Ectodermal cell (in vitro differentiated cells): ENCODE data around the gene ADM5.

ENCODE experiments used
- H3K27ac ChIP-seq: 2 replicates; pipeline ENCODE4 v1.7.0; 2013; ENCODE audit warnings: mild to moderate bottlenecking, low read depth, low read length; ENCODE audit not compliant: insufficient read depth, poor library complexity, severe bottlenecking
- H3K27me3 ChIP-seq: 2 replicates; pipeline ENCODE4 v1.7.0; 2013; ENCODE audit warnings: mild to moderate bottlenecking, low read length; ENCODE audit not compliant: insufficient read depth, control insufficient read depth, poor library complexity, severe bottlenecking
- H3K36me3 ChIP-seq: one replicate; pipeline ENCODE4 v1.7.0; 2013; ENCODE audit warnings: low read length; ENCODE audit not compliant: control insufficient read depth, insufficient read depth
- H3K4me1 ChIP-seq: one replicate; pipeline ENCODE4 v1.7.0; 2013; ENCODE audit warnings: low read length; ENCODE audit not compliant: control insufficient read depth, insufficient read depth
- H3K4me3 ChIP-seq: 2 replicates; pipeline ENCODE4 v1.7.0; 2013; ENCODE audit warnings: low read depth, low read length, control low read depth; ENCODE audit not compliant: insufficient read depth
- H3K9me3 ChIP-seq: 2 replicates; pipeline ENCODE4 v1.7.0; 2013; ENCODE audit warnings: mild to moderate bottlenecking, low read length, moderate library complexity; ENCODE audit not compliant: control insufficient read depth
- WGBS, 2 experiments: methylation state at CpG; one replicate each; pipeline ENCODE4 v1.1.7; 2013; ENCODE audit warnings: missing lambda C conversion rate in 2 of 2; 5-methylcytosine and 5-hydroxymethylcytosine counted together

ADM5 gene

DNA sequence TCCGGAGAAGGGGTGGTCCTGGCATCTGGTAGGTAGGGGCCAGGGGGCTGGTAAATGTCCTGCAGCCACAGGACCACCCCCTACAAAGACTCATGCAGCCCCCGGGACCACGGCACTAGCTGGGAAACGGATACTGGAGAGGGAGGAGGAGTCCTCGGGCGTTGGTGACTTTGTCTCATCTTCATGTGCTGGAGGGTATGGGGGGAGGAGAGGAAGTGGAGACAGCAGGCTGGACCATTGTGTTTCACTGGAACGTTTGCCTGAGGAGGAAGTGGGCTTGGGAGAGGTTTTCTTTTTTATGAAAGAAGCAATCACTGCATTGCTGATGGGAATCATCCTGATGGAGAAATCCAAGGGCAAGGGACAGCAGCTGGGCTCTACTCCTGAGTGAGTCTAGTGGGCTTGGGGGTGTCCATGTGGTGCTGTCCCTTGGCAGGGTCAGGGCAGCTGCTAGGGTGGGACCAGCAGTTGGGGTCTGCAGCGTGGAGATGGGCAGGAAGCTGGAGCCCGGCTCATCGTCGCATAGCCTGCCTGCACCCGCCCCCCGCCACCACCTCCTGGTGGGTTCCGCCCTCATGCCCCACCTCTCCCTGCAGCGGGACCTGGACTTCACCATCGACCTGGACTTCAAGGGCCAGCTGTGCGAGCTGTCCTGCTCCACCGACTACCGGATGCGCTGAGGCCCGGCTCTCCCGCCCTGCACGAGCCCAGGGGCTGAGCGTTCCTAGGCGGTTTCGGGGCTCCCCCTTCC is 1.7 kb upstream of the ADM5 start:
- Histone ChIP-seq H3K27ac (no peak overlapping the region), H3K27me3 (no peaks in the 10 kb centered on the region), H3K36me3 (peaks cover 30% of the 10 kb centered on the region), H3K4me1 (peaks cover 3% of the 10 kb centered on the region), H3K9me3 (no peaks in the 10 kb centered on the region), H3K4me3 (no peak overlapping the region)
- WGBS, 2 experiments = 90 to 91% methylated on average over 26 of the region's 26 CpGs

DNA sequence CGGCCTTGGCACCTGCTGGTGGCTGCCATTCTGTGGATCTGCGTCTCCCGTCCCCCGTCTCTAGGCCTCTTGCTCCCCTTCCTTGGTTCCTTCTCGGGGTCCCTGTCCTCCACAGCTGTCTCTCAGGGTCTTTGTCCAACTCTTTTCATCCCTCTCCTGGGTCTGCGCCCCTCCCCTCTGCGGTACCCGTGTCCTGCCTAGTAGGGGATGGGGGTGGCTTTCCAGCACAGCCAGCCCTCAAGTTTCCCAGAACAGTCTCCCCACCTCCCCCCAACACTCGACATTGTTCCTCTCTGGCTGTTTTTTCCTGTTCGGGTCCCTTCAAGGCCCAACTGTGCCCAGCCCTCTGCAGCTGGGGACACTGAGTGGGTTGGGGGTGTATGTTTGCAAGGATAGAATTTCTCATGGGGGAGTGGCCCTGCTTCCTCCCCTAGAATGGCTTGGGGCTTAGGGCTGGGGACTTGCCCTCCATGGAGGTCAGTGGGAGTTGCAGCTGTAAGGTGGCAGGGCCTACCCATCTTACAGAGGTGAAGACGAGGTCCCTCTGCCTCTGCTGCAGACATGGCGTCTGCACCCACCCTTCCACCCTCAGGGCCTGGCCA is 762 bp upstream of the ADM5 start:
- Histone ChIP-seq H3K9me3 (no peaks in the 10 kb centered on the region), H3K4me3 (no peak overlapping the region), H3K27ac (peak overlapping the region; percentile 44), H3K27me3 (no peaks in the 10 kb centered on the region), H3K4me1 (peaks cover 3% of the 10 kb centered on the region), H3K36me3 (peaks cover 33% of the 10 kb centered on the region)
- WGBS, 2 experiments = 90 to 96% methylated on average over 9 to 12 of the region's 12 CpGs

DNA sequence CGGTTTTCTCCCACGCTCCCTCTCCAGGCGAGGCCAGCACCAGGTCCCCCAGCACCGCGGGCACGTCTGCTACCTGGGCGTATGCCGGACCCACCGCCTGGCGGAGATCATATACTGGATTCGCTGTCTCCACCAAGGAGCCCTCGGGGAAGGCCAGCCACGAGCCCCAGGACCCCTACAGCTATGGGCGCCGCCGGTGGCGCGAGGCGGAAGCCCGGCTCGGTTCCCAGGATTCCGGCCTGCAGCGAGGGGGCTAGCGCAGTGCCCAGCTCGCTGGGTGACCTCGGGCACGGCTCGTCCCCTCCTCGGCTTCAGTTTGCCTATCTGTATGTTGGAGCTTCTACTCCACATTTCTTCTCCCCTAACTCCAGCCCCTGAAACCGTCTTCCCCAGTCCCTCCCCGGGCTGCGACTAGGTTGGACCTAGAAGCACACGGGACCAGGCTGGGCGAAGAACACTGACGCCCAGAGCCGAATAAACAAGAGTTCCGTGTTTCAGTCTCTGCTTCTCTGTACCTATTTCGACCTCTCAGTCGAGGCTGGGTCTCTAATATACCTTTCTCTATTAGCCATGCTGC is 773 bp downstream of the ADM5 start:
- peak overlapping the region; percentile 17 for H3K27ac ChIP-seq
- H3K27me3 ChIP-seq = no peaks in the 10 kb centered on the region
- H3K9me3 ChIP-seq = no peaks in the 10 kb centered on the region
- peaks cover 3% of the 10 kb centered on the region for H3K4me1 ChIP-seq
- H3K4me3 ChIP-seq = peak overlapping the region; percentile 69
- WGBS, 2 experiments = 87 to 90% methylated on average over 39 of the region's 39 CpGs
- H3K36me3 ChIP-seq = peaks cover 20% of the 10 kb centered on the region

DNA sequence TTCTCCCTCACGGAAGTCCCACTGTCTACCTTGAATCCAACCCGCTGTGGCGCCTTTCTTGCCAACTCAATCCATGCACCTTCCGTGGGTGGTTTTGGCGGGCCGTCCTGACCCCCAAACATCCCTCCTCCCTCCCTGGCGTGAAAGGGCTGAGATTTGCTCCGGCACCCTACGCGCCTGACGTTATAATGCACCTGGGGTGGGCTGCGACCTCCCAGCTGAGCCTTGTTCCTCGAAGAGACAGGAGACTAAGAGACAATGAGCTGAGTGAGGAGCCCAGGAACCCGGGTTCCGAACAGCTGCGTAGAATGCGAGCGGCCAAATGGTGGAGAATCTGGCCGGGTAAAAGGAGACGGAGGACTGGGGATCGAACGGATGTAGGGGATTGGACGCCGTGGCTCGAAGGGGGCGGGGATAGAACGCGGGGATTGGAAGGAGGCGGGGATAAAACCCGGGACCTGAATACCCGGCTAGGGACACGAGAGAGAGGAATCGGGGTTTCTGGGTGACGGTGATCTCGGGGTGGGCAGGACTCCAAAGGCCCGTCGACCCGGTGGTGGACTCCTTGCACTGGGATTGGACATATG is 1.4 kb downstream of the ADM5 start, which contains the start of gene CPT1C:
Gene CPT1C, plus strand, starts transcription at position 461 of the 587 bp plus-strand sequence. CDS start 1,137 bp downstream, outside the sequence.
- Histone ChIP-seq H3K27ac (peak within 1 kb of the TSS; percentile 45), H3K4me3 (peak within 1 kb of the TSS; percentile 69), H3K36me3 (peaks cover 18% of the 10 kb centered on the region), H3K4me1 (peaks cover 3% of the 10 kb centered on the region), H3K9me3 (no peaks in the 10 kb centered on the region), H3K27me3 (no peaks in the 10 kb centered on the region)
- WGBS, 2 experiments = 9 to 10% methylated on average over 38 of the region's 38 CpGs

DNA sequence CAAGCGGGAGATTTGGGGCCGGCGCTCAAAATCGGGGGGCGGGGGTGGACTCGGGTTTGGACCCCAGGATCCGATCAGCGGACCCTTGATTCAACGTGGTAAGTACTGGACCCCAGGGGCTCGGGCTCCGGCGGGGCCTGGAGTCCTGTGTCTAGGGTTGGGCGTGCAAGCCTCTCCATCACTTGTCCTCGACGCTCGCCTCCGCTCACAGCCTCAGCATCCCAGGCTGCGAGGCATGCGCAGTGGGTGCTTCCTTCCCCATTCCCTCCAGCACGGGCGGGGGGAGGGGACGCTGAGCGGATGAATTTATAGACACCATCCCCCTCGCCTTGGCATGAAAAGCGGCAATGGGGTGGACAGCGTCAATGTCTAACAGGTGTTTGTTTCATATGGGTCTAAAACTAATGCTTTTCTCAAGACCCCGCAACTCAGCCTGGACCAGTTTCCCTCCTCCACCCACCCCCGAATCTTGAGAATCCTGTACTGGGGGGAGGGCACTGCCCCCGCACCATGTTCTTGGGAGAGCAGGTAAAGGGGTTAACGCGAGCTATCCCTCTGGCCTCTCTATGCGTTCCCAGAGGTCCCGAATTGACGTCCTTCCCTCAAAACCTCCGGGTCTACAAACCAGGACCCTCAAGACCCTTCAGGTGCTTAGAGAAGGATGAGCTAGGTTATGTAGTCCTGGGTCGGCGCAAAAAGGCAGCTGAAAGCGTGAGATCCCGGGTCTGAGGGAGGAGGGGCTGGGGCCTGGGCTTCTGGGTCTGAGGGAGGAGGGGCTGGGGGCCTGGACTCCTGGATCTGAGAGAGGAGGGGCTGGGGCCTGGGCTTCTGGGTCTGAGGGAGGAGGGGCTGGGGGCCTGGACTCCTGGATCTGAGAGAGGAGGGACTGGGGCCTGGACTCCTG is 2.1 kb downstream of the ADM5 start:
- peaks cover 3% of the 10 kb centered on the region for H3K4me1 ChIP-seq
- 13 to 15% methylated on average over 39 of the region's 39 CpGs for WGBS, 2 experiments
- no peaks in the 10 kb centered on the region for H3K9me3 ChIP-seq
- peaks cover 21% of the 10 kb centered on the region for H3K36me3 ChIP-seq
- H3K27me3 ChIP-seq = no peaks in the 10 kb centered on the region
- peak overlapping the region; percentile 45 for H3K27ac ChIP-seq
- peak overlapping the region; percentile 69 for H3K4me3 ChIP-seq

DNA sequence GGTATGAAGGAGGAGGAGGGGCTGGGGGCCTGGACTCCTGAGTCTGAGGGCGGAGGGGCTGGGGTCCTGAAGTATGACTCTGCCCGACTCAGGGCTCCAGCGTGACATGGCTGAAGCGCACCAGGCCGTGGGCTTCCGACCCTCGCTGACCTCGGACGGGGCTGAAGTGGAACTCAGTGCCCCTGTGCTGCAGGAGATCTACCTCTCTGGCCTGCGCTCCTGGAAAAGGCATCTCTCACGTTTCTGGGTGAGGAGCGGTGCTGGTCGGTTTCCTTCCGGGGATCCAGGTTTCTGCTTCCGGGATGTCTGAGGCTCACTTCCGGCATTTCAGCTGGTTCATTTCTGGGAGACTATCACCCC is 2.7 kb downstream of the ADM5 start:
- Histone ChIP-seq H3K36me3 (peaks cover 24% of the 10 kb centered on the region), H3K9me3 (no peaks in the 10 kb centered on the region), H3K4me1 (peaks cover 3% of the 10 kb centered on the region), H3K4me3 (peak overlapping the region; percentile 69), H3K27me3 (no peaks in the 10 kb centered on the region), H3K27ac (no peak overlapping the region)
- 75 to 78% methylated on average over 16 of the region's 16 CpGs for WGBS, 2 experiments

DNA sequence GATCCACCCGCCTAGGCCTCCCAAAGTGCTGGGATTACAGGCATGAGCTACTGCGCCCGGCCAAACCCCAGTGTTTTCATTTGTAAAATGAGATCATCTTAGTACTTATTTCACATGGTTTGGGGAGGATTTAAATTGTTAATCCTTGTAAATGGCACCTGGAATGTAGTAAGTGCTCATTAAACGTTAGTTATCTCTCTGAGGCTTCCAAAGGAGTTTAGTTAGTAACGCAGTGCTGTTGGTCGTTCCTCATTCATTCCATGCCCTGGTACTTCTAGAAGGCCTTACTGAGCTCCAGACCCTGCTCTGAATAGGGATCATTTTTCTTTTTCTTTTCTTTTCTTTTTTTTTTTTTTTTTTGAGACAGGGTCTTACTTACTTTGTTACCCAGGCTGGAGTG is 6.7 kb downstream of the ADM5 start:
- WGBS, 2 experiments = 85% methylated on average over 6 of the region's 6 CpGs
- Histone ChIP-seq H3K27me3 (peaks cover 3% of the 10 kb centered on the region), H3K4me1 (no peaks in the 10 kb centered on the region), H3K36me3 (peaks cover 18% of the 10 kb centered on the region), H3K4me3 (no peak overlapping the region), H3K27ac (no peak overlapping the region), H3K9me3 (no peaks in the 10 kb centered on the region)

DNA sequence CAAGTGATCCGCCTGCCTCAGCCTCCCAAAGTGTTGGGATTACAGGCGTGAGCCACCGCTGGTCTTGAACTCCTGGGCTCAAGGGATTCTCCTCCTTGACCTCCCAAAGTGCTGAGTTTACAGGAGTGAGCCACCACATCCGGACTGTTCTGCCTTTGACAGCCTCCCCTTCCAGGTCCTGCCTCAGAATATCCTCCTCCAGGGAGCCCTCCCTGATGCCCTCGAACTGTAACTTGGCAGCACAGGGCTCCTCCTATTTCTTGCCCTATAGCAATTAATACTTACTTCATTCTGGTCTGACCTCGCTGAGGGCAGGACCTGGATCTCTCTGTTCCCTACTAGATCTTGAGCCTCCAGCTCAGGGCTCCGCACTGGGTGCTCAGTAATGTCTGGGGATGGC is 7.5 kb downstream of the ADM5 start:
- WGBS, 2 experiments = 95 to 96% methylated on average over 7 of the region's 7 CpGs
- Histone ChIP-seq H3K4me3 (no peak overlapping the region), H3K27ac (no peak overlapping the region), H3K36me3 (peaks cover 18% of the 10 kb centered on the region), H3K27me3 (peaks cover 7% of the 10 kb centered on the region), H3K4me1 (no peaks in the 10 kb centered on the region), H3K9me3 (no peaks in the 10 kb centered on the region)

DNA sequence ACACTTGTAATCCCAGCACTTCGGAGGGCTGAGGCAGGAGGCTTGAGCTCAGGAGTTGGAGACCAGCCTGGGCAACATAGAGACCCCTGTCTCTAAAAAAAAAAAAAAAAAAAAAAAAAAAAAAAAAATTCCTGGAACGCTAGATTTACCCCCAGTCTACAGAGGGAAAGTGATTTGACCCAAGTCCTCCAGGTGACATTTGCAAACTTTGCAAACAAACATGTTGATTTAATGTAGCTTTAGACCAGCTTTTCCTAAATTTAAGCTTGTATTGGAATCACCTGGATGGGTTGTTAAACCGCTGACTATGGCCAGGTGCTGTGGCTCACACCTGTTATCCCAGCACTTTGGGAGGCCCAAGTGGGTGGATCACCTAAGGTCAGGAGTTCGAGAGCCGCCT is 10.0 kb downstream of the ADM5 start:
- Histone ChIP-seq H3K36me3 (peaks cover 13% of the 10 kb centered on the region), H3K4me1 (no peaks in the 10 kb centered on the region), H3K27ac (no peak overlapping the region), H3K27me3 (peaks cover 7% of the 10 kb centered on the region), H3K4me3 (no peak overlapping the region), H3K9me3 (no peaks in the 10 kb centered on the region)
- WGBS, 2 experiments = 91 to 94% methylated on average over 5 of the region's 5 CpGs
